CD4-positive, alpha-beta T cell treated with Interleukin-4 for 1 hour (primary cell): ENCODE results near the gene TC2N.
"Not testable (repeated sequence)": the region's sequence is repeated elsewhere in the genome, so short reads cannot be mapped to it uniquely, and the experiment has no call there.

Source experiments
- DNase-seq, 2 donors: peaks; one replicate each; pipeline ENCODE4 v3.0.0-alpha.2; 2020 to 2022

TC2N gene

GRCh38 chr14:91830777-91831176, 36.6 kb downstream of the TC2N start:
- DNase-seq: no peak

- DNase-seq: no peak
These were observed 37.8 kb downstream of the TC2N start for GRCh38 chr14:91829511-91829910.

- DNase-seq: no peak
These were observed 39.6 kb downstream of the TC2N start for GRCh38 chr14:91827746-91828145.

GRCh38 chr14:91817566-91818325, 49.6 kb downstream of the TC2N start:
- DNase-seq: peak; percentile 30 to 46

GRCh38 chr14:91814317-91814716, 53.0 kb downstream of the TC2N start:
- DNase-seq: no peak

- DNase-seq: no peak
These were observed 56.6 kb downstream of the TC2N start for GRCh38 chr14:91810699-91811098.

- DNase-seq: no peak
These were observed 60.6 kb downstream of the TC2N start for GRCh38 chr14:91806716-91807115.

- DNase-seq: not testable (repeated sequence)
These were observed 61.2 kb downstream of the TC2N start for GRCh38 chr14:91806094-91806493.

- no peak for DNase-seq
These were observed 61.7 kb downstream of the TC2N start for GRCh38 chr14:91805659-91806058.

GRCh38 chr14:91801358-91801757, 66.0 kb downstream of the TC2N start:
- DNase-seq: peak; percentile 5 to 12

GRCh38 chr14:91796617-91797347, 70.6 kb downstream of the TC2N start:
- no peak for DNase-seq

- no peak for DNase-seq
These were observed 73.6 kb downstream of the TC2N start for GRCh38 chr14:91793704-91794103.

GRCh38 chr14:91786188-91786587, 81.1 kb downstream of the TC2N start:
- DNase-seq: no peak

- DNase-seq: no peak
These were observed 86.9 kb downstream of the TC2N start for GRCh38 chr14:91780452-91780851.

GRCh38 chr14:91778217-91778616, 89.1 kb downstream of the TC2N start:
- no peak for DNase-seq

- DNase-seq: no peak
These were observed 92.9 kb downstream of the TC2N start for GRCh38 chr14:91774140-91775096.

GRCh38 chr14:91770185-91770584, 97.2 kb downstream of the TC2N start:
- no peak for DNase-seq

GRCh38 chr14:91755570-91756295, 111.6 kb downstream of the TC2N start:
- DNase-seq: no peak

GRCh38 chr14:91754819-91755218, 112.5 kb downstream of the TC2N start:
- DNase-seq: no peak

- no peak for DNase-seq
These were observed 113.2 kb downstream of the TC2N start for GRCh38 chr14:91754185-91754584.

- DNase-seq: no peak
These were observed 113.7 kb downstream of the TC2N start for GRCh38 chr14:91753501-91754128.

GRCh38 chr14:91752961-91753360, 114.4 kb downstream of the TC2N start:
- no peak for DNase-seq
